Measurements from ENCODE around the gene ANKRD40CL. TPM values are rescaled to one million over a fixed set of nuclear protein-coding genes. Genes with fewer than 3 reads are reported as not detected.

Gene ANKRD40CL
- total RNA-seq, 1 experiment from 2014 or later: not detected

DNA sequence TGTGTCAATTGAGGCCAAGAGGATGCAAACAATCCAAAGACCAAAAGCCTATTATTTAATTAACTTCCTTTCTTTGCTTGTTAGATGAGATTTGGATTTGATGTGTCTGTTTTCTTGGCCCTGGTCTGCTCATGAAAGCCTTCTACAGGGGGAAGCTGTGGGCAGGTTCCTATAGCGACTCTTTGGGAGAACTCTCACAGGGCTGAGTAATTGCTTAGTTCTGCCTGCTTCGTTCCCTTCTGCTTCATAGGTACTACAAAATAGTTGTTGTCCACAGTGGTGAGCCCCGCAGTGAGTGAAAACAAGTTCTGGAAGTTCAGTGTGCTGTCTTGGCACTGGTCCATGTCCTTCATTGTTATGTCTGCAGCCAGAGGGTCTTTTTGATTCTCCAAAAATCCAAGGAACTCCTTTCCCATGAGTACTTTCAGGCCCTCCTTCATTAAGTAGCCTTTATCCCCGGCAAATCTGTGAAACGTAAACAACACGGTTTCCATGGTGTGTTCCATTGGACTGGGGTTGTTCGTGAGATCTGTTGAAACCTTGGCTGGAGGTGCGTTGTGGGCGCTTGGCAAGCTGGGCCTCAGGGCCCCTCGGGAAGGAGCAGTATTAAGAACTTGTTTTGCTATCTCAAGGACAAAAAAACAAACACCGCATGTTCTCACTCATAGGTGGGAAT is 30.0 kb upstream of the ANKRD40CL start:
- no TSS peak for BruUV-seq (replicated peaks)
- no peaks in the 10 kb centered on the region for H3K9me3 Mint-ChIP-seq (ENCODE audit: low read depth, unreplicated experiment)
- TF ChIP-seq, protein P1, sequence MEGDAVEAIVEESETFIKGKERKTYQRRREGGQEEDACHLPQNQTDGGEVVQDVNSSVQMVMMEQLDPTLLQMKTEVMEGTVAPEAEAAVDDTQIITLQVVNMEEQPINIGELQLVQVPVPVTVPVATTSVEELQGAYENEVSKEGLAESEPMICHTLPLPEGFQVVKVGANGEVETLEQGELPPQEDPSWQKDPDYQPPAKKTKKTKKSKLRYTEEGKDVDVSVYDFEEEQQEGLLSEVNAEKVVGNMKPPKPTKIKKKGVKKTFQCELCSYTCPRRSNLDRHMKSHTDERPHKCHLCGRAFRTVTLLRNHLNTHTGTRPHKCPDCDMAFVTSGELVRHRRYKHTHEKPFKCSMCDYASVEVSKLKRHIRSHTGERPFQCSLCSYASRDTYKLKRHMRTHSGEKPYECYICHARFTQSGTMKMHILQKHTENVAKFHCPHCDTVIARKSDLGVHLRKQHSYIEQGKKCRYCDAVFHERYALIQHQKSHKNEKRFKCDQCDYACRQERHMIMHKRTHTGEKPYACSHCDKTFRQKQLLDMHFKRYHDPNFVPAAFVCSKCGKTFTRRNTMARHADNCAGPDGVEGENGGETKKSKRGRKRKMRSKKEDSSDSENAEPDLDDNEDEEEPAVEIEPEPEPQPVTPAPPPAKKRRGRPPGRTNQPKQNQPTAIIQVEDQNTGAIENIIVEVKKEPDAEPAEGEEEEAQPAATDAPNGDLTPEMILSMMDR (IDR thresholded peaks at IDR 0.05; ENCODE audit: unreplicated experiment): no peak
- no peak overlapping the region for H3K4me3 Mint-ChIP-seq (ENCODE audit: low read depth, unreplicated experiment)
- CTCF ChIA-PET: interaction anchor here (1.4 to 1.8 kb wide), 2 partner anchors 14 to 20 kb away, joined by 3 to 7 read pairs; no protein-coding TSS in a partner anchor
- H3K27ac Mint-ChIP-seq (ENCODE audit: unreplicated experiment): no peak overlapping the region
- peaks cover 24% of the 10 kb centered on the region for H3K27me3 Mint-ChIP-seq (ENCODE audit: unreplicated experiment)
- intact Hi-C loops (cut with micrococcal nuclease; ENCODE audit: unreplicated experiment): no loop called here
- DNase-seq: no peak
- no peaks in the 10 kb centered on the region for H3K36me3 Mint-ChIP-seq (ENCODE audit: insufficient read depth, unreplicated experiment)
- no peaks in the 10 kb centered on the region for H3K4me1 Mint-ChIP-seq (ENCODE audit: low read depth, unreplicated experiment)

DNA sequence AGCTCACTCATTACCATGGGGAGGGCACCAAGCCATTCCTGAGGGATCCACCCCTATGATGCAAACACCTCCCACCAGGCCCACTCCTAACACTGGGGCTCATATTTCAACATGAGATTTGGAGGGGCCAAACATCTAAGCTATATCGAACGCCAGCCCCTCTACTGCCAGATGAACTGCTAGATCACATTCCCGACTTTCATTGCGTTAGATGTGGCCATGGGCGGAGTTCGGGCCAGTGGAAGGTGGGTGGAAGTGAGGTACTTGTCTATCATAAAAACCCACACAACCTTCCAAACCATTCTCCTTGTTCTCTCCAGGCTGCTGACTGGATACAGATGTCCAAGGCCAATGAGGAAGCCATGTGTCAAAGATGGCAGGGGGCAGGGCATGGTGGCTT is 27.0 kb upstream of the ANKRD40CL start:
- H3K9me3 Mint-ChIP-seq (ENCODE audit: low read depth, unreplicated experiment): no peaks in the 10 kb centered on the region

DNA sequence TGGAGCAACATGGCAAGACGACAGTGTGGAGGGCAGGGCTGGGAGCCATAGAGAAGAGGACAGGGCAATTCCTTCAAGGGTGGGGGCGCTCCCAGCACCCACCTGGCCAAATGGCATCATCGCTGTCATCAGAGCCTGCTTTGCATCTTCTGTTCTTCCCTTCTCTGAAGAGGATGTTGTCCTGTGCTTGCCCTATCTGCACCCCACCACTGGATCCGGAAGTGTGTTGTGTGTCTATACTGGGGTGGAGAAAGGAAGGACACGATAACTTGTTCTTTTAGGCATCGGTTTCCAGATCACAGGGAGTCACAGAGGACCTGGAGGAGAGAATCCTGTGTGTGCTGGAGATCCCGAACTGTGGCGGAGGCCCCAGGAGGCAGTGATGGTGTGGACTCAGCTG is 25.7 kb upstream of the ANKRD40CL start:
- BruUV-seq (replicated peaks): no TSS peak
- Mint-ChIP-seq H3K4me3 (ENCODE audit: low read depth, unreplicated experiment) (no peak overlapping the region), H3K4me1 (ENCODE audit: low read depth, unreplicated experiment) (no peaks in the 10 kb centered on the region), H3K27ac (ENCODE audit: unreplicated experiment) (no peak overlapping the region), H3K9me3 (ENCODE audit: low read depth, unreplicated experiment) (no peaks in the 10 kb centered on the region), H3K36me3 (ENCODE audit: insufficient read depth, unreplicated experiment) (no peaks in the 10 kb centered on the region), H3K27me3 (ENCODE audit: unreplicated experiment) (peaks cover 14% of the 10 kb centered on the region)
- intact Hi-C loops (cut with micrococcal nuclease; ENCODE audit: unreplicated experiment): no loop called here
- no peak for DNase-seq
- TF ChIP-seq, protein P1 (IDR thresholded peaks at IDR 0.05; ENCODE audit: unreplicated experiment): no peak
- CTCF ChIA-PET: no interaction called here

More for the DNA sequence above, 27.0 kb upstream of the ANKRD40CL start:
- BruUV-seq (replicated peaks): no TSS peak
- DNase-seq: no peak
- Mint-ChIP-seq H3K36me3 (ENCODE audit: insufficient read depth, unreplicated experiment) (no peaks in the 10 kb centered on the region), H3K27me3 (ENCODE audit: unreplicated experiment) (peaks cover 17% of the 10 kb centered on the region), H3K4me1 (ENCODE audit: low read depth, unreplicated experiment) (no peaks in the 10 kb centered on the region), H3K27ac (ENCODE audit: unreplicated experiment) (no peak overlapping the region), H3K4me3 (ENCODE audit: low read depth, unreplicated experiment) (no peak overlapping the region)
- TF ChIP-seq, protein P1 (IDR thresholded peaks at IDR 0.05; ENCODE audit: unreplicated experiment): no peak
- CTCF ChIA-PET: interaction anchor here (0.7 kb wide), 1 partner anchor 495 kb away, joined by 8 read pairs; no protein-coding TSS in a partner anchor
- intact Hi-C loops (cut with micrococcal nuclease; ENCODE audit: unreplicated experiment): no loop called here

DNA sequence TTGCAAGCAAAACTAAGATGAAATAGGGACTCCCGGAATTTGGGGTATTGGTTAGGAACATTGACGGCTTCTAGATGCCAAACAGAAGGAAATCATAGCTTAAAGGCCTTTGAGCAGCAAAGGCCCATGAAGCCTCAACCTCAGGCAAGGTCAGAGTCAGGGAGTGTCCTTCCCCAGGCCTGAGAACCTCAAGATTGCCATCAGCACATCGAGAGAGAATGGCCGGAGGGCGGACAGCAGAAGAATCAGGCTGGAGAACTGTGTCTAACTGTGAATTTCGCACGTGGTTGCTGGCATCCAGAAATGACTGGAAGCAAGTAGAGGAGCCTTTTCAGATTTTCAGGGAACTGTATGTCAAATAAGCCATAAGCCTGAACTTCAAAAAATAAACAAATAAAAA is 24.8 kb upstream of the ANKRD40CL start:
- no peak overlapping the region for H3K4me3 Mint-ChIP-seq (ENCODE audit: low read depth, unreplicated experiment)
- no peaks in the 10 kb centered on the region for H3K4me1 Mint-ChIP-seq (ENCODE audit: low read depth, unreplicated experiment)
- no TSS peak for BruUV-seq (replicated peaks)
- intact Hi-C loops (cut with micrococcal nuclease; ENCODE audit: unreplicated experiment): no loop called here
- CTCF ChIA-PET: no interaction called here
- H3K27ac Mint-ChIP-seq (ENCODE audit: unreplicated experiment): no peak overlapping the region
- DNase-seq: no peak
- TF ChIP-seq, protein P1 (IDR thresholded peaks at IDR 0.05; ENCODE audit: unreplicated experiment): no peak
- H3K36me3 Mint-ChIP-seq (ENCODE audit: insufficient read depth, unreplicated experiment): no peaks in the 10 kb centered on the region
- H3K9me3 Mint-ChIP-seq (ENCODE audit: low read depth, unreplicated experiment): no peaks in the 10 kb centered on the region
- H3K27me3 Mint-ChIP-seq (ENCODE audit: unreplicated experiment): peaks cover 14% of the 10 kb centered on the region
